Limb (tissue), 2 donors: ENCODE results near the gene PHB1.

Experiments used
- DNase-seq, 2 donors: peaks; one replicate each; pipeline ENCODE4 v3.0.0-alpha.2; 2016; ENCODE audit errors: extremely low spot score in 2 of 2

PHB1 gene

GRCh38 chr17:49414622-49415350 lies at the start of gene PHB1:
Gene PHB1 (minus strand): TSS chr17:49414882. CDS start chr17:49413264, 1,618 bp downstream.
- DNase-seq: peak; percentile 96 to 99

- no peak for DNase-seq
These were observed 49.4 kb upstream of the PHB1 start for GRCh38 chr17:49464049-49464448.

- no peak for DNase-seq
These were observed 46.9 kb upstream of the PHB1 start for GRCh38 chr17:49461580-49461979.

- no peak for DNase-seq
These were observed 45.7 kb upstream of the PHB1 start for GRCh38 chr17:49460401-49460800.

GRCh38 chr17:49459401-49459984 lies 44.8 kb upstream of the PHB1 start:
- DNase-seq: no peak

- DNase-seq: no peak
These were observed 43.2 kb upstream of the PHB1 start for GRCh38 chr17:49457564-49458535.

GRCh38 chr17:49456183-49456965 lies 41.7 kb upstream of the PHB1 start:
- DNase-seq: peak in 1 of 2 donors; percentile 68

GRCh38 chr17:49455272-49455861 lies 40.7 kb upstream of the PHB1 start:
- peak in 1 of 2 donors; percentile 53 for DNase-seq

- no peak for DNase-seq
These were observed 39.4 kb upstream of the PHB1 start for GRCh38 chr17:49454050-49454449.

- DNase-seq: no peak
These were observed 38.0 kb upstream of the PHB1 start for GRCh38 chr17:49452661-49453060.

GRCh38 chr17:49452201-49452600 lies 37.5 kb upstream of the PHB1 start:
- no peak for DNase-seq

GRCh38 chr17:49450735-49451134 lies 36.1 kb upstream of the PHB1 start:
- no peak for DNase-seq

- DNase-seq: no peak
These were observed 35.5 kb upstream of the PHB1 start for GRCh38 chr17:49450181-49450580.

- no peak for DNase-seq
These were observed 33.1 kb upstream of the PHB1 start for GRCh38 chr17:49447628-49448302.

- no peak for DNase-seq
These were observed 30.9 kb upstream of the PHB1 start for GRCh38 chr17:49445591-49445990.

- no peak for DNase-seq
These were observed 29.7 kb upstream of the PHB1 start for GRCh38 chr17:49444384-49444783.

- no peak for DNase-seq
These were observed 29.2 kb upstream of the PHB1 start for GRCh38 chr17:49443862-49444261.

- no peak for DNase-seq
These were observed 27.4 kb upstream of the PHB1 start for GRCh38 chr17:49442041-49442440.

- no peak for DNase-seq
These were observed 26.9 kb upstream of the PHB1 start for GRCh38 chr17:49441578-49441977.

GRCh38 chr17:49440581-49440980 lies 25.9 kb upstream of the PHB1 start:
- no peak for DNase-seq
